HEK293T (cell line): ENCODE measurements around the gene CDK17.
"Not testable (repeated sequence)": the region's sequence is repeated elsewhere in the genome, so short reads cannot be mapped to it uniquely, and the experiment has no call there.

Source experiments
- CTCF ChIA-PET: fragments of 350-600 bp; formaldehyde crosslinking; extraction: SDS; loops from one replicate; lab custom pipeline; 2021; ENCODE audit warnings: antibody characterized with exemption, inconsistent platforms; lab: Yijun Ruan, JAX
- POLR2A ChIA-PET: fragments of 350-600 bp; formaldehyde crosslinking; extraction: SDS; loops from one replicate; lab custom pipeline; 2020; ENCODE audit warnings: antibody characterized with exemption, inconsistent platforms; lab: Yijun Ruan, JAX
- DNase-seq: peaks from one replicate; pipeline ENCODE4 v3.0.0; 2012; ENCODE audit warnings: mixed read lengths; ENCODE audit errors: extremely low spot score
- ARNT ChIP-seq: fragments of 450-650 bp; IDR thresholded peaks from 2 replicates; pipeline ENCODE4 v1.6.1; 2017; ENCODE audit warnings: mild to moderate bottlenecking
- BHLHE40 ChIP-seq: fragments of 450-650 bp; IDR thresholded peaks from 2 replicates; pipeline ENCODE4 v1.6.1; 2016; ENCODE audit warnings: mild to moderate bottlenecking, moderate library complexity, borderline replicate concordance
- CTBP1 ChIP-seq: fragments of 450-650 bp; IDR thresholded peaks from 2 replicates; pipeline ENCODE4 v1.6.1; 2016; ENCODE audit warnings: borderline replicate concordance
- ELF4 ChIP-seq: fragments of 450-650 bp; IDR thresholded peaks from 2 replicates; pipeline ENCODE4 v1.6.1; 2017; ENCODE audit warnings: antibody characterized with exemption
- FOXA1 ChIP-seq: fragments of 450-650 bp; IDR thresholded peaks from 2 replicates; pipeline ENCODE4 v1.6.1; 2016; ENCODE audit warnings: mild to moderate bottlenecking
- FOXK2 ChIP-seq: fragments of 450-650 bp; IDR thresholded peaks from 2 replicates; pipeline ENCODE4 v1.6.1; 2016; ENCODE audit warnings: mild to moderate bottlenecking
- FOXM1 ChIP-seq: fragments of 450-650 bp; IDR thresholded peaks from 2 replicates; pipeline ENCODE4 v1.6.1; 2017; ENCODE audit warnings: mild to moderate bottlenecking, borderline replicate concordance
- HDGF ChIP-seq: fragments of 450-650 bp; IDR thresholded peaks from 2 replicates; pipeline ENCODE4 v1.6.1; 2017; ENCODE audit warnings: antibody characterized with exemption, borderline replicate concordance
- L3MBTL2 ChIP-seq: fragments of 450-650 bp; conservative IDR thresholded peaks from 2 replicates; pipeline ENCODE4 v1.6.1; 2016; ENCODE audit warnings: mild to moderate bottlenecking
- LEF1 ChIP-seq: fragments of 450-650 bp; IDR thresholded peaks from 2 replicates; pipeline ENCODE4 v1.6.1; 2017; ENCODE audit warnings: mild to moderate bottlenecking, borderline replicate concordance
- NFRKB ChIP-seq: fragments of 450-650 bp; IDR thresholded peaks from 2 replicates; pipeline ENCODE4 v1.6.1; 2016; ENCODE audit warnings: mild to moderate bottlenecking, moderate library complexity
- PKNOX1 ChIP-seq: fragments of 450-650 bp; IDR thresholded peaks from 2 replicates; pipeline ENCODE4 v1.6.1; 2016
- SP1 ChIP-seq: fragments of 450-650 bp; IDR thresholded peaks from 2 replicates; pipeline ENCODE4 v1.6.1; 2017
- SUZ12 ChIP-seq: fragments of 450-650 bp; IDR thresholded peaks from 2 replicates; pipeline ENCODE4 v1.6.1; 2016; ENCODE audit warnings: mild to moderate bottlenecking
- TARDBP ChIP-seq: fragments of 450-650 bp; IDR thresholded peaks from 2 replicates; pipeline ENCODE4 v1.6.1; 2016
- ZNF384 ChIP-seq: fragments of 450-650 bp; IDR thresholded peaks from 2 replicates; pipeline ENCODE4 v1.6.1; 2016

Gene CDK17

DNA sequence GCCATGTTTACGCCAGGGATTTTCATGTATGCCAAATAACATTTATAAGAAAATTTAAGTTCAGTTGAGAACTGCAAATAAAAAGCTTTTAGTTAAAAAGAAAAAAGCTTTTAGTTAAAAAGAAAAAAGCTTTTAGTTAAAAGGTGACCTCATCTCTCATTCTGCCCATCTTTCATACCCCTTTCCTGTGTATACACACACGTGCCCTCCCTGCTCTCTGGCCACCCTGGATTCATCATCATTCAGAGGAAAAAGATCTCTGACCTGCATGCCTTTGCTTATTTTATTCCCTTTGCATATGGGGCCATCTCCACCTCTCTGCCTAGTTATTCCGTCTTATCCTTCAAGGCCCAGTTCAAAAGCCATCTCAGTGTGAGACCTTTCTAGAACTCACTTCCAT is 38.1 kb upstream of the CDK17 start:
- DNase-seq, result no peak
- CTCF ChIA-PET, result no interaction called here
- POLR2A ChIA-PET, result no interaction called here
- TF ChIP-seq PKNOX1, result no peak
- no peak for TF ChIP-seq ELF4
- no peak for TF ChIP-seq HDGF
- no peak for TF ChIP-seq L3MBTL2
- no peak for TF ChIP-seq FOXK2
- TF ChIP-seq CTBP1, result no peak
- TF ChIP-seq LEF1, result no peak
- no peak for TF ChIP-seq TARDBP
- TF ChIP-seq BHLHE40, result no peak
- TF ChIP-seq SP1, result no peak
- TF ChIP-seq FOXA1, result no peak
- TF ChIP-seq SUZ12, result no peak
- TF ChIP-seq NFRKB, result no peak

DNA sequence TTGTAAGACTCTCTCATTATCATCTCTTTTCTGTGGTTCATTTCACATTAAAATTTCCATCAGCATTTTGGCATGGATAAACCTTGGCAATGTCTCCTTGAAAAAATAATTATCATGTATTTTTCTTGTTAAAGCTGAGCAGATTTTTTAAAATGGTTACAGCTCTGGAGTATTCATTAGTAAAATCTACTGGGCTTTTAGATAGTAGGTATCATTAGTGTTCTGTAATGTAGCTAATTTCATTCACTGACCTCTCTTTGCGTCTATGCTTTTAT is 36.9 kb upstream of the CDK17 start:
- TF ChIP-seq SP1 (no peak), SUZ12 (no peak), CTBP1 (no peak), LEF1 (no peak), ELF4 (no peak), BHLHE40 (no peak), FOXK2 (no peak), L3MBTL2 (no peak), FOXM1 (no peak), ARNT (no peak), TARDBP (no peak), ZNF384 (no peak), NFRKB (no peak), PKNOX1 (no peak), HDGF (no peak), FOXA1 (no peak)

DNA sequence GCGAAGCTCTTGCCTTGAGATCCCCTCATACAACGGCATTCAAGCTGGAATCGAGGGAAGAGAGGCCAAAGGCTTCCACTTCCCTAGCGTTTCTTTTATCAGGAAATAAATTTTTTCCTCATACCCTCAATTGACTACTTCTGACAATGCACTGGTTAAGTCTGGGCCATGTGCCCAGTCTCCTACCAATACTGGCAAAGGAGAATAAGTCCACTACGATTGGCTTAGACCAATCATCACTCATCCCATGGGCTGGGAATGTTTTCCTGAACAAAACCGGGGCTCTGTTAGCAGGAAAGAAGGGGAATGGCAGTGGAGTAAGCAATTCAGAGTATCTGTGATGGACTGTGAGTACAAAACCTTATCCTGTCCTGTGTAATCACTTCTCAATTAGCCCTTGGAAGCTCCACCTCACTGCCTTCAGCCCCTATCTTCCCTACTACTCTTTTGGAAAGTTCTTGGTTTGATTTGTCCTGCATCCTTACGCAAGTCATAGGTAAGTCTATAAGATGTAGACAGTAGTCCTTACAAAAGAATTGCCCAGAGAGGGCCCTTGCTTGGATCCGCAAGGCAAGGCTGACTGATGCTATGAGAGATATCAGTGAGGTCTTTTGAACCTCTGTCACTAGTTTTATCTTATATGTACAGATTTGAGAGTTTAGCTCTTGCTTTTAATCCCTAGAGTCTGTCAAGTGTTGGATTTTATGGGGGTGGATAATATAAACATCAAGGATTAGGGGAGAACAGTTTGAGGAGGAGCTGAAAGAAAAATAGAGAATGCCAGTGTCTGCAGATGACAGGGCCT is 36.3 kb upstream of the CDK17 start:
- POLR2A ChIA-PET, result no interaction called here
- DNase-seq, result no peak
- CTCF ChIA-PET, result no interaction called here
- TF ChIP-seq HDGF, result no peak
- TF ChIP-seq PKNOX1, result no peak
- TF ChIP-seq SUZ12, result no peak
- no peak for TF ChIP-seq ZNF384
- TF ChIP-seq CTBP1, result no peak
- TF ChIP-seq FOXA1, result no peak
- TF ChIP-seq TARDBP, result no peak
- no peak for TF ChIP-seq ARNT
- TF ChIP-seq FOXK2, result no peak
- no peak for TF ChIP-seq L3MBTL2
- no peak for TF ChIP-seq ELF4
- no peak for TF ChIP-seq LEF1
- TF ChIP-seq FOXM1, result no peak

More for the DNA sequence above, 36.9 kb upstream of the CDK17 start:
- no peak for DNase-seq
- ChIA-PET CTCF (no interaction called here), POLR2A (no interaction called here)

DNA sequence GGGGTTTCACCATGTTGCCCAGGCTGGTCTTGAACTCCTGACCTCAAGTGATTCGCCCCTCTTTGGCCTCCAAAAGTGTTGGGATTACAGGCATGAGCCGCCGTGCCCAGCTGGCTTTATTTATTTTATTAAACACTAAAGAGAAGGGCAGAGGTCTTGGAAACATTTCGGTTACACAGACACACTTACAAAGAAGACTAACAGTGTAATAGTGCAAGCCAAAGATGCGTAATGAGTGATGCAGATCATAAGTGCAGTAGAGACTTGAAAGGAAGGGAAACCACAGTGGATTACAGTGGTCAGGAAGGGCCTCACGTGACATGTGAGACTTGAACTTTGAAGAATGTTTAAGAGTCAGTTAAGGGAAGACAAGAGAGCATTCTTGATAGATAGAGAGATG is 33.9 kb upstream of the CDK17 start:
- DNase-seq, result no peak
- TF ChIP-seq BHLHE40 (no peak), FOXK2 (no peak), L3MBTL2 (no peak), FOXA1 (no peak), PKNOX1 (no peak), HDGF (no peak), ARNT (no peak), ELF4 (no peak), FOXM1 (no peak), ZNF384 (no peak)
- ChIA-PET POLR2A (no interaction called here), CTCF (interaction anchor here (0.6 kb wide), 1 partner anchor 436 kb away, joined by 4 read pairs; no protein-coding TSS in a partner anchor)

DNA sequence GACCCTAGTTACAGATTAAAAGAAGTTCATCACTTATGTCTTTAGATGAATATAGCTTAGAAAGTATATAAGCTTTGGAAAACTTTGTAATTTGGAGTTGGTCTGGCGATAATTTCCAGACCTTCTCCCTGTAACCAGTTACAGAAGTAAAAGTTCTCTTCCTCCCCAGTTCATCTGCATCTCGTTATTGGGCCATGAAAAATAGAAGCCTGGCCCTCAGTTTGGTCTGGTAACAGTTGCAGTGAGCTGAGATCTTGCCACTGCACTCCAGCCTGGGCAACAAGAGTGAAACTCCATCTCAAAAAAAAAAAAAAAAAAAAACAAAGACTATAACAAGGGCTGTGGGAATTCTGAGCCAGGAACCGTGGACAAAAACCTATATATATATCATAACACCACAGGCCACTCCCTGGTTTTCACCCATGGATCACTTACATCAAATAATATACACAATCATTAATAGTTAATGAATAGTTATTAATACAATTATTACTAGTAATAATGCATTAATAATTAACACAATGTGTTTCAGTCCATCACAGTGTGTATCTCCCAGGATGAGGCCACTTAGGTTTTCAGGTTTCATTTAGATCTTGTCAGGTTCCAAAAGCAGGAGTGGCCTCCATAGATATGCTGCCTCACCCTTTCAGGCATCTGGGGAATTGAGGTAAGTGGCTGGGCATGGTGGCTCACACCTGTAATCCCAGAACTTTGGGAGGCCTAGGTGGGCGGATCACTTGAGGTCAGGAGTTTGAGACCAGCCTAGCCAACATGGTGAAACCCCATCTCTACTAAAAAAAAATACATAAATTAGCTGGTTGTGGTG is 32.5 kb upstream of the CDK17 start:
- CTCF ChIA-PET, POLR2A ChIA-PET, DNase-seq: not testable (repeated sequence)
